ENCODE results near the gene RNF145.

Gene RNF145

GRCh38 chr5:159139802-159140201, 69.6 kb downstream of the RNF145 start:
- no peak overlapping the region for H3K4me3 ChIP-seq (ENCODE audit: low read depth, low read length)

GRCh38 chr5:159135896-159136531, 73.3 kb downstream of the RNF145 start:
- Histone ChIP-seq H3K27ac (no peak overlapping the region), H3K4me2 (ENCODE audit: low read length) (no peak overlapping the region), H3K9me3 (ENCODE audit: control insufficient read depth, low read length) (no peaks in the 10 kb centered on the region), H3K27me3 (ENCODE audit: control insufficient read depth, insufficient read depth, low read length) (no peaks in the 10 kb centered on the region), H3K79me2 (no peaks in the 10 kb centered on the region), H3K36me3 (ENCODE audit: control insufficient read depth, insufficient read depth, low read length) (no peaks in the 10 kb centered on the region), H3K9ac (no peak overlapping the region), H3K4me1 (no peaks in the 10 kb centered on the region), H3K4me3 (ENCODE audit: low read depth, low read length) (no peak overlapping the region), H2AFZ (no peak overlapping the region)
- no peak for TF ChIP-seq CTCF (IDR thresholded peaks at IDR 0.05)

More at GRCh38 chr5:159139802-159140201, 69.6 kb downstream of the RNF145 start:
- no peak overlapping the region for H3K9ac ChIP-seq
- H3K79me2 ChIP-seq: no peaks in the 10 kb centered on the region
- no peaks in the 10 kb centered on the region for H3K4me1 ChIP-seq
- H3K27me3 ChIP-seq (ENCODE audit: control insufficient read depth, insufficient read depth, low read length): no peaks in the 10 kb centered on the region
- H3K4me2 ChIP-seq (ENCODE audit: low read length): no peak overlapping the region
- H3K27ac ChIP-seq: no peak overlapping the region
- no peaks in the 10 kb centered on the region for H3K9me3 ChIP-seq (ENCODE audit: control insufficient read depth, low read length)
- TF ChIP-seq CTCF (IDR thresholded peaks at IDR 0.05): no peak
- no peaks in the 10 kb centered on the region for H3K36me3 ChIP-seq (ENCODE audit: control insufficient read depth, insufficient read depth, low read length)
- H2AFZ ChIP-seq: no peak overlapping the region

GRCh38 chr5:159133041-159133741, 76.2 kb downstream of the RNF145 start:
- H2AFZ ChIP-seq: no peak overlapping the region
- H3K79me2 ChIP-seq: no peaks in the 10 kb centered on the region
- H3K27ac ChIP-seq: no peak overlapping the region
- H3K9ac ChIP-seq: no peak overlapping the region
- no peaks in the 10 kb centered on the region for H3K36me3 ChIP-seq (ENCODE audit: control insufficient read depth, insufficient read depth, low read length)
- H3K4me3 ChIP-seq (ENCODE audit: low read depth, low read length): no peak overlapping the region
- no peaks in the 10 kb centered on the region for H3K9me3 ChIP-seq (ENCODE audit: control insufficient read depth, low read length)
- H3K27me3 ChIP-seq (ENCODE audit: control insufficient read depth, insufficient read depth, low read length): no peaks in the 10 kb centered on the region
- peak; percentile 80 for TF ChIP-seq CTCF (IDR thresholded peaks at IDR 0.05)
- no peaks in the 10 kb centered on the region for H3K4me1 ChIP-seq
- H3K4me2 ChIP-seq (ENCODE audit: low read length): no peak overlapping the region

GRCh38 chr5:159132429-159133040, 76.8 kb downstream of the RNF145 start:
- Histone ChIP-seq H3K79me2 (no peaks in the 10 kb centered on the region), H3K27me3 (ENCODE audit: control insufficient read depth, insufficient read depth, low read length) (no peaks in the 10 kb centered on the region), H3K4me1 (no peaks in the 10 kb centered on the region), H3K27ac (no peak overlapping the region), H3K4me3 (ENCODE audit: low read depth, low read length) (no peak overlapping the region), H2AFZ (no peak overlapping the region), H3K4me2 (ENCODE audit: low read length) (no peak overlapping the region), H3K9ac (no peak overlapping the region), H3K36me3 (ENCODE audit: control insufficient read depth, insufficient read depth, low read length) (no peaks in the 10 kb centered on the region), H3K9me3 (ENCODE audit: control insufficient read depth, low read length) (no peaks in the 10 kb centered on the region)
- no peak for TF ChIP-seq CTCF (IDR thresholded peaks at IDR 0.05)
